Measurements from ENCODE around the gene KCNG2. TPM values are rescaled to one million over a fixed set of nuclear protein-coding genes. Genes with fewer than 3 reads are reported as not detected.

KCNG2 gene
- total and polyA plus RNA-seq, 2 of the 13 experiments (the other 11 are each of a cell fraction or from before 2014, with no cell fraction given): not detected

- TF ChIP-seq MXI1 (IDR thresholded peaks at IDR 0.05; ENCODE audit: borderline replicate concordance, low read depth, low read length) (no peak), E2F5 (CRISPR knock-in tag; conservative IDR thresholded peaks at IDR 0.05) (no peak), ZNF687 (CRISPR knock-in tag; IDR thresholded peaks at IDR 0.05) (no peak), ZNF619 (CRISPR knock-in tag; IDR thresholded peaks at IDR 0.05) (no peak), CTCF (CRISPR knock-in tag; IDR thresholded peaks at IDR 0.05) (peak; percentile 63), SP4 (CRISPR knock-in tag; IDR thresholded peaks at IDR 0.05) (0 out of 2 replicates have a peak, but pooled peaks have one; percentile 17), AHR (CRISPR knock-in tag; IDR thresholded peaks at IDR 0.05) (no peak), ZBTB43 (CRISPR knock-in tag; conservative IDR thresholded peaks at IDR 0.05) (0 out of 2 replicates have a peak, but pooled peaks have one; percentile 48), U2AF2 (IDR thresholded peaks at IDR 0.05; ENCODE audit: low read depth, low read length) (no peak), ZNF552 (CRISPR knock-in tag; IDR thresholded peaks at IDR 0.05; ENCODE audit: borderline replicate concordance) (no peak), ZNF569 (CRISPR knock-in tag; IDR thresholded peaks at IDR 0.05; ENCODE audit: borderline replicate concordance) (no peak), HBP1 (CRISPR knock-in tag; IDR thresholded peaks at IDR 0.05; ENCODE audit: low read depth) (no peak), U2AF1 (optimal IDR thresholded peaks at IDR 0.05; ENCODE audit: low read depth, low read length) (no peak), KDM2A (CRISPR knock-in tag; IDR thresholded peaks at IDR 0.05; ENCODE audit: borderline replicate concordance, low read depth) (no peak), ZNF724P (CRISPR knock-in tag; IDR thresholded peaks at IDR 0.05; ENCODE audit: borderline replicate concordance) (no peak), STAG1 (CRISPR knock-in tag; IDR thresholded peaks at IDR 0.05) (peak; percentile 39), KDM5B (CRISPR knock-in tag; IDR thresholded peaks at IDR 0.05; ENCODE audit: borderline replicate concordance) (peak; percentile 47; the same call in 1 of the 2 replicates), LBX2 (CRISPR knock-in tag; IDR thresholded peaks at IDR 0.05; ENCODE audit: borderline replicate concordance) (no peak)
Observed at GRCh38 chr18:79797518-79798345, at the start of gene KCNG2 (continued).

All from HepG2 (cell line).